IMR-90 (cell line): ENCODE results near the gene MMRN2. TPM values are rescaled to one million over a fixed set of nuclear protein-coding genes. Genes with fewer than 3 reads are reported as not detected.

Experiments
- ATAC-seq: fragments of 200-7000 bp; cut with Tn5 transposase; 2 replicates; pipeline ENCODE4 v1.9.1; 2020; ENCODE audit warnings: low read depth, mild to moderate bottlenecking, moderate library complexity
- BruUV-seq: library from RNA; stranded (reverse); fragments of 400-500 nt; replicated peaks from 2 replicates; lab custom pipeline; 2021; lab: Mats Ljungman, UMichigan
- CTCF ChIA-PET: fragments of 300-600 bp; formaldehyde crosslinking; extraction: SDS; loops from one replicate; lab custom pipeline; 2021; ENCODE audit warnings: antibody characterized with exemption; lab: Yijun Ruan, JAX
- POLR2A ChIA-PET: fragments of 300-600 bp; sonication (Branson Sonifier 250); formaldehyde crosslinking; loops from one replicate; lab custom pipeline; 2022; ENCODE audit warnings: antibody characterized with exemption; ENCODE audit not compliant: unreplicated experiment; lab: Charles Lee
- DNase-seq: peaks from one replicate; pipeline ENCODE4 v3.0.0; 2013
- H2AFZ ChIP-seq: replicated peaks from 2 replicates; pipeline ENCODE3; 2013; ENCODE audit warnings: low read length, mild to moderate bottlenecking; ENCODE audit not compliant: poor library complexity
- H2AK5ac ChIP-seq: 2 replicates; pipeline ENCODE4 v1.6.1; 2013; ENCODE audit warnings: low read depth, low read length, inconsistent platforms
- H2AK9ac ChIP-seq: replicated peaks from 2 replicates; pipeline ENCODE3; 2013; ENCODE audit warnings: mild to moderate bottlenecking, low read depth, low read length, moderate library complexity; ENCODE audit not compliant: poor library complexity
- H2BK120ac ChIP-seq: 2 replicates; pipeline ENCODE4 v1.6.1; 2013; ENCODE audit warnings: low read depth, low read length, inconsistent platforms
- H2BK15ac ChIP-seq: 3 replicates; pipeline ENCODE4 v1.6.1; 2013; ENCODE audit warnings: low read depth, low read length, inconsistent platforms
- H2BK20ac ChIP-seq: 2 replicates; pipeline ENCODE4 v1.6.1; 2013; ENCODE audit warnings: low read depth, mild to moderate bottlenecking, inconsistent platforms, low read length, moderate library complexity
- H2BK5ac ChIP-seq: 2 replicates; pipeline ENCODE4 v1.6.1; 2013; ENCODE audit warnings: mild to moderate bottlenecking, low read depth, low read length, inconsistent platforms; ENCODE audit not compliant: poor library complexity, severe bottlenecking
- H3K14ac ChIP-seq: replicated peaks from 2 replicates; pipeline ENCODE4 v1.6.1; 2013; ENCODE audit warnings: low read depth, low read length, inconsistent platforms
- H3K18ac ChIP-seq: 2 replicates; pipeline ENCODE4 v1.6.1; 2013; ENCODE audit warnings: low read depth, low read length, control low read depth
- H3K23ac ChIP-seq: 2 replicates; pipeline ENCODE4 v1.6.1; 2013; ENCODE audit warnings: low read depth, low read length, inconsistent platforms
- H3K27ac ChIP-seq: 2 replicates; pipeline ENCODE4 v1.5.1; 2013; ENCODE audit warnings: mild to moderate bottlenecking, control low read depth, low read length; ENCODE audit not compliant: insufficient read depth
- H3K27me3 ChIP-seq: 2 replicates; pipeline ENCODE4 v1.6.1; 2013; ENCODE audit warnings: low read length; ENCODE audit not compliant: control insufficient read depth, insufficient read depth
- H3K36me3 ChIP-seq: 2 replicates; pipeline ENCODE4 v1.6.1; 2013; ENCODE audit warnings: low read length, mixed read lengths; ENCODE audit not compliant: control insufficient read depth, insufficient read depth
- H3K4ac ChIP-seq: 2 replicates; pipeline ENCODE4 v1.6.1; 2013; ENCODE audit warnings: low read depth, low read length, inconsistent platforms
- H3K4me1 ChIP-seq: 2 replicates; pipeline ENCODE4 v1.6.1; 2013; ENCODE audit warnings: low read length, mixed read lengths; ENCODE audit not compliant: control insufficient read depth, insufficient read depth
- H3K4me2 ChIP-seq: 2 replicates; pipeline ENCODE4 v1.6.1; 2013; ENCODE audit warnings: low read depth, mild to moderate bottlenecking, control low read depth, low read length, moderate library complexity
- H3K4me3 ChIP-seq: 2 replicates; pipeline ENCODE4 v1.5.1; 2013; ENCODE audit warnings: low read depth, mild to moderate bottlenecking, control low read depth, low read length, moderate library complexity; ENCODE audit not compliant: insufficient read depth
- H3K56ac ChIP-seq: 2 replicates; pipeline ENCODE4 v1.6.1; 2013; ENCODE audit warnings: low read length, inconsistent platforms; ENCODE audit not compliant: insufficient read depth; ENCODE audit errors: extremely low read depth
- H3K79me1 ChIP-seq, 2 experiments: 2 replicates each; pipeline ENCODE4 v1.6.1; 2013; ENCODE audit warnings: low read length in 2 of 2, inconsistent platforms in 1 of 2, low read depth in 1 of 2
- H3K9ac ChIP-seq: 2 replicates; pipeline ENCODE4 v1.6.1; 2013; ENCODE audit warnings: low read depth, low read length, control low read depth
- H3K9me1 ChIP-seq: 2 replicates; pipeline ENCODE4 v1.6.1; 2013; ENCODE audit warnings: low read length, inconsistent platforms; ENCODE audit not compliant: insufficient read depth
- H3K9me3 ChIP-seq: 2 replicates; pipeline ENCODE4 v1.6.1; 2013; ENCODE audit warnings: low read length; ENCODE audit not compliant: control insufficient read depth, insufficient read depth
- H4K20me1 ChIP-seq: 2 replicates; pipeline ENCODE4 v1.6.1; 2013; ENCODE audit warnings: low read length, inconsistent platforms; ENCODE audit not compliant: insufficient read depth
- H4K5ac ChIP-seq: 2 replicates; pipeline ENCODE4 v1.6.1; 2013; ENCODE audit warnings: mild to moderate bottlenecking, low read depth, low read length, control low read depth
- H4K8ac ChIP-seq, 2 experiments: 2 replicates each; pipeline ENCODE4 v1.6.1; 2013; ENCODE audit warnings: low read depth in 2 of 2, low read length in 2 of 2, control low read depth in 1 of 2, inconsistent platforms in 1 of 2
- H4K91ac ChIP-seq: 2 replicates; pipeline ENCODE4 v1.6.1; 2013; ENCODE audit warnings: low read depth, low read length, inconsistent platforms; ENCODE audit not compliant: insufficient read depth
- CEBPB ChIP-seq: IDR thresholded peaks from 2 replicates; pipeline ENCODE4 v1.6.1; 2012; ENCODE audit warnings: low read depth, low read length, improper control_type of control experiment
- CHD1 ChIP-seq: IDR thresholded peaks from 2 replicates; pipeline ENCODE4 v1.6.1; 2012; ENCODE audit warnings: low read depth, low read length, improper control_type of control experiment
- CTCF ChIP-seq: conservative IDR thresholded peaks from 2 replicates; pipeline ENCODE4 v1.5.1; 2012; ENCODE audit warnings: mild to moderate bottlenecking, low read depth, low read length, improper control_type of control experiment
- ELK1 ChIP-seq: fragments of 150-350 bp; IDR thresholded peaks from 2 replicates; pipeline ENCODE4 v1.6.1; 2016; ENCODE audit warnings: low read depth, mild to moderate bottlenecking, low read length, moderate library complexity, borderline replicate concordance
- FOS ChIP-seq: fragments of 150-350 bp; IDR thresholded peaks from 2 replicates; pipeline ENCODE4 v1.6.1; 2016; ENCODE audit warnings: low read depth, low read length
- MAFK ChIP-seq: IDR thresholded peaks from 2 replicates; pipeline ENCODE4 v1.6.1; 2012; ENCODE audit warnings: low read depth, low read length, improper control_type of control experiment
- MAZ ChIP-seq: IDR thresholded peaks from 2 replicates; pipeline ENCODE4 v1.6.1; 2012; ENCODE audit warnings: low read depth, mild to moderate bottlenecking, low read length, improper control_type of control experiment, moderate library complexity, borderline replicate concordance
- MXI1 ChIP-seq: IDR thresholded peaks from 2 replicates; pipeline ENCODE4 v1.6.1; 2012; ENCODE audit warnings: low read depth, mild to moderate bottlenecking, low read length, moderate library complexity, borderline replicate concordance
- NFE2L2 ChIP-seq: fragments of 150-350 bp; IDR thresholded peaks from 2 replicates; pipeline ENCODE4 v1.6.1; 2016; ENCODE audit warnings: low read depth, mild to moderate bottlenecking, low read length
- POLR2A ChIP-seq: IDR thresholded peaks from 2 replicates; pipeline ENCODE4 v1.6.1; 2012; ENCODE audit warnings: mild to moderate bottlenecking, low read depth, low read length
- RAD21 ChIP-seq: IDR thresholded peaks from 2 replicates; pipeline ENCODE4 v1.6.1; 2012; ENCODE audit warnings: low read length, improper control_type of control experiment
- RCOR1 ChIP-seq: IDR thresholded peaks from 2 replicates; pipeline ENCODE4 v1.6.1; 2012; ENCODE audit warnings: mild to moderate bottlenecking, low read length, improper control_type of control experiment; ENCODE audit not compliant: insufficient replicate concordance
- RFX5 ChIP-seq: IDR thresholded peaks from 2 replicates; pipeline ENCODE4 v1.8.0; 2012; ENCODE audit warnings: low read depth, mild to moderate bottlenecking, low read length, moderate library complexity
- SMC3 ChIP-seq: fragments of 150-350 bp; IDR thresholded peaks from 2 replicates; pipeline ENCODE4 v1.6.1; 2016; ENCODE audit warnings: low read depth, mild to moderate bottlenecking, antibody characterized with exemption, low read length, moderate library complexity
- WGBS, 2 experiments: methylation state at CpG; one replicate each; pipeline versions ENCODE4 v1.1.5 to v1.1.7; 2013; ENCODE audit warnings: missing lambda C conversion rate in 2 of 2; ENCODE audit not compliant: insufficient read length in 1 of 2; ENCODE audit errors: extremely low coverage in 2 of 2; 5-methylcytosine and 5-hydroxymethylcytosine counted together
- dilution Hi-C: fragments of 300-500 bp; cut with HindIII; formaldehyde crosslinking; loops from one replicate; pipeline ENCODE4 v1.14.3; 2018; ENCODE audit warnings: low sequenced_read_pairs; ENCODE audit not compliant: unreplicated experiment
- in situ Hi-C: fragments of 300-500 bp; cut with MboI; formaldehyde crosslinking; loops from 3 replicates; pipeline ENCODE4 v1.14.3; 2019; ENCODE audit warnings: low sequenced_read_pairs, inconsistent platforms, mixed read lengths
- intact Hi-C: fragments of 100-400 bp; cut with micrococcal nuclease; formaldehyde crosslinking; loops from 2 replicates; pipeline ENCODE4 v1.10.0; 2022
- polyA plus RNA-seq, 3 experiments: library from polyadenylated mRNA; depleted of rRNA; stranded (reverse); fragments of >200 nt; gene quantifications; 2 replicates each; pipeline ENCODE4 v1.2.3, GENCODE V29; 2012; ENCODE audit warnings: low replicate concordance in 1 of 3
- total RNA-seq: library from RNA; depleted of rRNA; stranded (reverse); fragments of >200 nt; gene quantifications from 2 replicates; pipeline ENCODE4 v1.2.3, GENCODE V29; 2012

Gene MMRN2
- total and polyA plus RNA-seq, 2 of the 4 experiments (the other 2 are of a cell fraction) = 1.6 to 1.8 TPM

GRCh38 chr10:86953747-86954680 is 3.4 kb downstream of the MMRN2 start:
- dilution Hi-C loops = no loop called here
- TF ChIP-seq RCOR1 (no peak), ELK1 (no peak), RAD21 (no peak), POLR2A (no peak), SMC3 (no peak), CTCF (no peak), FOS (no peak), CEBPB (no peak), MAZ (no peak), MAFK (no peak), NFE2L2 (no peak), MXI1 (no peak), RFX5 (no peak), CHD1 (no peak)

More at GRCh38 chr10:86953747-86954680, 3.4 kb downstream of the MMRN2 start:
- peak overlapping the region; percentile 50; the same call in 1 of the 2 replicates for H3K18ac ChIP-seq
- DNase-seq (peak; percentile 35), ATAC-seq (peak; percentile 54)
- H3K9me3 ChIP-seq = peaks cover 3% of the 10 kb centered on the region
- no peak overlapping the region; the same call in 1 of the 2 replicates for H2BK20ac ChIP-seq
- peaks cover 13% of the 10 kb centered on the region for H3K4me1 ChIP-seq
- no peaks in the 10 kb centered on the region for H3K27me3 ChIP-seq
- no peak overlapping the region for H3K4me2 ChIP-seq
- CTCF ChIA-PET = interaction anchor here (0.6 kb wide), 2 partner anchors 16 to 261 kb away, joined by 3 read pairs; no protein-coding TSS in a partner anchor
- H3K23ac ChIP-seq = no peak overlapping the region
- peak overlapping the region; percentile 58 for H4K5ac ChIP-seq
- H2AK9ac ChIP-seq = no peak overlapping the region
- H3K9me1 ChIP-seq = no peaks in the 10 kb centered on the region; the same call in 1 of the 2 replicates
- H3K4ac ChIP-seq = no peak overlapping the region; the same call in 1 of the 2 replicates
- peak overlapping the region; percentile 4 for H2BK5ac ChIP-seq
- POLR2A ChIA-PET = no interaction called here
- peak overlapping the region; percentile 7; the same call in 1 of the 2 replicates for H4K91ac ChIP-seq
- no peak overlapping the region for H3K27ac ChIP-seq
- intact Hi-C loops (no loop called here), in situ Hi-C loops (no loop called here)
- 82% methylated on average over 6 of the region's 15 CpGs; no CpG with 5 or more reads in 1 of the 2 experiments for WGBS, 2 experiments
- H4K20me1 ChIP-seq = no peaks in the 10 kb centered on the region
- H3K56ac ChIP-seq = no peak overlapping the region
- H4K8ac ChIP-seq = peak overlapping the region; percentile 35 to 47; a peak in 3 of 4 replicates
- no peaks in the 10 kb centered on the region for H3K79me1 ChIP-seq
- no peaks in the 10 kb centered on the region for H3K36me3 ChIP-seq
- no peak overlapping the region for H3K14ac ChIP-seq
- peak overlapping the region; percentile 70 for H2AFZ ChIP-seq
- no TSS peak for BruUV-seq
- no peak overlapping the region for H2BK15ac ChIP-seq
- no peak overlapping the region for H3K4me3 ChIP-seq
- H2BK120ac ChIP-seq = peak overlapping the region; percentile 54
- H3K9ac ChIP-seq = no peak overlapping the region
- no peak overlapping the region for H2AK5ac ChIP-seq
